Adrenal gland (tissue), 5 donors: Measurements from ENCODE around the gene UBA7.

Experiments used
- CTCF ChIP-seq, 6 experiments: fragments of 450-650 bp in 4 of 6; fragments of 200-600 bp in 2 of 6; sonication (generic) in 1 of 6; IDR thresholded peaks; 1 replicate in 5 of 6; 2 replicates in 1 of 6; pipeline versions ENCODE4 v1.5.1 to v1.8.0; 2016 to 2021; ENCODE audit warnings: antibody characterized with exemption in 6 of 6, mild to moderate bottlenecking in 2 of 6, moderate library complexity in 1 of 6
- POLR2A ChIP-seq, 2 donors: fragments of 450-650 bp; IDR thresholded peaks; one replicate each; pipeline ENCODE4 v1.6.1; 2017; ENCODE audit warnings: antibody characterized with exemption in 2 of 2, mild to moderate bottlenecking in 2 of 2, moderate library complexity in 1 of 2
- donor health status: DM: no; HTN: no; CAD: no.

GRCh38 chr3:49792371-49793150 is 21.2 kb downstream of the UBA7 start:
- TF ChIP-seq CTCF (IDR thresholded peaks at IDR 0.05) (no peak), POLR2A (IDR thresholded peaks at IDR 0.05) (no peak)
